Measurements from ENCODE around the gene SAMD11.

GRCh38 chr1:903305-903704 lies 20.4 kb upstream of the SAMD11 start:
- TF ChIP-seq, protein P1, sequence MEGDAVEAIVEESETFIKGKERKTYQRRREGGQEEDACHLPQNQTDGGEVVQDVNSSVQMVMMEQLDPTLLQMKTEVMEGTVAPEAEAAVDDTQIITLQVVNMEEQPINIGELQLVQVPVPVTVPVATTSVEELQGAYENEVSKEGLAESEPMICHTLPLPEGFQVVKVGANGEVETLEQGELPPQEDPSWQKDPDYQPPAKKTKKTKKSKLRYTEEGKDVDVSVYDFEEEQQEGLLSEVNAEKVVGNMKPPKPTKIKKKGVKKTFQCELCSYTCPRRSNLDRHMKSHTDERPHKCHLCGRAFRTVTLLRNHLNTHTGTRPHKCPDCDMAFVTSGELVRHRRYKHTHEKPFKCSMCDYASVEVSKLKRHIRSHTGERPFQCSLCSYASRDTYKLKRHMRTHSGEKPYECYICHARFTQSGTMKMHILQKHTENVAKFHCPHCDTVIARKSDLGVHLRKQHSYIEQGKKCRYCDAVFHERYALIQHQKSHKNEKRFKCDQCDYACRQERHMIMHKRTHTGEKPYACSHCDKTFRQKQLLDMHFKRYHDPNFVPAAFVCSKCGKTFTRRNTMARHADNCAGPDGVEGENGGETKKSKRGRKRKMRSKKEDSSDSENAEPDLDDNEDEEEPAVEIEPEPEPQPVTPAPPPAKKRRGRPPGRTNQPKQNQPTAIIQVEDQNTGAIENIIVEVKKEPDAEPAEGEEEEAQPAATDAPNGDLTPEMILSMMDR (IDR thresholded peaks at IDR 0.05): no peak
- TF ChIP-seq EZH2 (IDR thresholded peaks at IDR 0.05; ENCODE audit: borderline replicate concordance, insufficient read depth, low read depth, low read length, poor library complexity, severe bottlenecking): no peak
